Activated naive CD8-positive, alpha-beta T cell treated with anti-CD3 and anti-CD28 coated beads, Interleukin-2, amount 50 U/mL, for 24 hours (primary cell): ENCODE data around the gene PIP4K2A.
"Not testable (repeated sequence)": the region's sequence is repeated elsewhere in the genome, so short reads cannot be mapped to it uniquely, and the experiment has no call there.

Experiments used
- ATAC-seq: fragments of 150-1000 bp; cut with Tn5 transposase; one replicate; pipeline ENCODE4 v1.10.0; 2021
- DNase-seq: peaks from one replicate; pipeline ENCODE4 v3.0.0; 2021
- H3K27ac Mint-ChIP-seq: one replicate; pipeline ENCODE4 v1.8.0; 2021; ENCODE audit warnings: mild to moderate bottlenecking, mixed read lengths
- H3K27me3 Mint-ChIP-seq: one replicate; pipeline ENCODE4 v1.8.0; 2021; ENCODE audit warnings: mixed read lengths
- H3K36me3 Mint-ChIP-seq: one replicate; pipeline ENCODE4 v1.8.0; 2021; ENCODE audit warnings: low read depth, mixed read lengths
- H3K4me1 Mint-ChIP-seq: one replicate; pipeline ENCODE4 v1.8.0; 2021; ENCODE audit warnings: mixed read lengths
- H3K4me3 Mint-ChIP-seq: one replicate; pipeline ENCODE4 v1.8.0; 2021; ENCODE audit warnings: mild to moderate bottlenecking, moderate library complexity, mixed read lengths
- H3K9me3 Mint-ChIP-seq: one replicate; pipeline ENCODE4 v1.8.0; 2021; ENCODE audit warnings: mixed read lengths

PIP4K2A gene

DNA sequence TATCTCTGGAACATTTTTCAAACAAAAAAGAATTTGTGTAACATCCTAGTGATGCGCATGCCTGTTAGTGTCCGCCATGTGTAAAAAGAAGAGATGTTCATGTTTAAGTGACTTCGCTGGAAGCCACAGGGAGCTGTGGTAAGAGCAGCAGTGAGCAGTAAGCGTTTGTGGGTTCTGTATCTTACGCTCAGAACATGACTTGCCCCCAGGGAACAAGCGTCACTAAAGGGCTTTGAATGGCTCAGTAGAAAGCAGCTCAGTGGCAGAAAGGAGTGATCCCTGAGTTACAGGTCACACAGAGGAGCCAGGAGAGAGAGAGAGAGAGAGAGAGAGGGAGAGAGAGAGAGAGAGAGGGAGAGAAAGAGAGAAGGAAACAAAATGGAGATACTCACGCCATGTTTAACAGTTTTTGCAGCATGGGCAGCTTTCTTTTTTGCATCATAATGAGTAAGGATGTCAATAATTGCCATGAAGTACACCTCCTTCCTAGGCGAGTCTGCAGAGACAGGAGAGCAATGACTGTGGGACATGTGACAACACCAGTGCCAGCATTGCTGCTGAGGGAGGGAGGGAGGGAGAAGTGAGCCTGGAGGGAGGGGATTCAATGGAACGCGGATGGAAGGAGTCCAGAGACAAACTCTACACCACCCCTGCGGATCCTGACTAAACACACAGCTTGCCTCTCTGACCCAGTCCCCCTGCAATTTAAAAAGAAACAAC is 174.6 kb downstream of the PIP4K2A start:
- Mint-ChIP-seq H3K27ac (peak overlapping the region; percentile 63), H3K4me1 (peaks cover 7% of the 10 kb centered on the region), H3K4me3 (no peak overlapping the region), H3K36me3 (peaks cover 66% of the 10 kb centered on the region), H3K9me3 (no peaks in the 10 kb centered on the region), H3K27me3 (no peaks in the 10 kb centered on the region)
- DNase-seq, result no peak
- ATAC-seq, result no peak

GRCh38 chr10:22537810-22538209 is 176.6 kb downstream of the PIP4K2A start:
- H3K9me3 Mint-ChIP-seq, result no peaks in the 10 kb centered on the region
- DNase-seq (no peak), ATAC-seq (no peak)
- H3K4me3 Mint-ChIP-seq, result no peak overlapping the region
- H3K27me3 Mint-ChIP-seq, result no peaks in the 10 kb centered on the region
- H3K27ac Mint-ChIP-seq, result no peak overlapping the region
- H3K4me1 Mint-ChIP-seq, result peaks cover 4% of the 10 kb centered on the region
- H3K36me3 Mint-ChIP-seq, result peaks cover 74% of the 10 kb centered on the region

DNA sequence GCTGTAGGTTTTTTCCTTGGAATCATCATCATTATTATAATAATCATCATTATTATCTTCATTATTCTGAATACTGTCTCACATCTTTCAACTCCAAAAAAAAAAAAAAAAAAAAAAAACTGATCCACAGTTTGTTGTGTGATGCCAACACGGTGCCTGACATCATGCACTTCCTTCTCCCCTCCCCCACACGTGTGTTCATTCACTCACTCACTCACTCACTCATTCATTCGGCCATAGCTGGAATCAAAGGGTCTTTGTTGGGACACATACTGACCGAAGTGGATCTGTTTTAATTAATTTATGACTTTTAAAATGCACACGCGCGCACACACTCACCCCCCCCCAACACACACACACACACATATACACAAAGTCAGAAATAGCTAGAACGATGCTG is 177.8 kb downstream of the PIP4K2A start:
- Mint-ChIP-seq H3K4me1 (peaks cover 4% of the 10 kb centered on the region), H3K36me3 (peaks cover 65% of the 10 kb centered on the region), H3K4me3 (no peak overlapping the region), H3K27me3 (no peaks in the 10 kb centered on the region), H3K9me3 (no peaks in the 10 kb centered on the region), H3K27ac (no peak overlapping the region)
- DNase-seq (no peak), ATAC-seq (no peak)

DNA sequence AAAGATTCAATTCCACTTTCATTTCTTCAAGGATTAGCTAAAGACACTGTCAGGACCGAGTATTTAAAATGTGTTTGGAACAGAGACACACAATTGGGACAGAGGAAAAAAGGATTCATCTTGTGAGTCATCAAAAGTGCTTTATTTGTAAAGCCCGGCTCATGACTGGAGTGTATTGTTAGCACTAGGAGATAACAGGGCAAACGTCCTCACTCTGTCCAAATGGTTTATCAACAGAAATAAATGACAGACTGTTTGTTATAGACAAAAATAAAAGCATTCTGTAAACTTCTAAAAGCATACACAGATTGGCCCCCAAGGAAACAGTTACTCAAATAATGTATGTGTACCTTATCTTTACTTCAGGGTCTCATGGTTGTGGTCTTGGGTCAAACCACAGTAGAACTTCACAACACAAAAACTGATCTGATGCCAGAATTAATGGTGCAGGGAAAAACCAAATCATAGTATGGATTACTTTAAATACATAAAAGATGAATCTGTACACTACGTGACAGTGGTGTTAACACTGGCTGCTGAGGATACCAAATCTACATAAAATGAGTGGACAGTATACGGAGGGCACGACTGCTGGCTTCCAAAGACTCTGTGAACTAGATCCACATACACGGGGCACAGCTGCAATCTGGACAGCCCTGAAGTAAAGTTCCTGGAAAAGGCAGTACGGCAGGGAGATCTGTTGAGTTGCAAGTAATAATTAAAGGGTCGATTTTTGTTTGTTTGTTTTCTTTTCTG is 179.4 kb downstream of the PIP4K2A start:
- Mint-ChIP-seq H3K4me3 (no peak overlapping the region), H3K27ac (no peak overlapping the region), H3K36me3 (peaks cover 59% of the 10 kb centered on the region), H3K27me3 (no peaks in the 10 kb centered on the region), H3K9me3 (no peaks in the 10 kb centered on the region), H3K4me1 (peaks cover 4% of the 10 kb centered on the region)
- ATAC-seq, result no peak
- DNase-seq, result no peak

DNA sequence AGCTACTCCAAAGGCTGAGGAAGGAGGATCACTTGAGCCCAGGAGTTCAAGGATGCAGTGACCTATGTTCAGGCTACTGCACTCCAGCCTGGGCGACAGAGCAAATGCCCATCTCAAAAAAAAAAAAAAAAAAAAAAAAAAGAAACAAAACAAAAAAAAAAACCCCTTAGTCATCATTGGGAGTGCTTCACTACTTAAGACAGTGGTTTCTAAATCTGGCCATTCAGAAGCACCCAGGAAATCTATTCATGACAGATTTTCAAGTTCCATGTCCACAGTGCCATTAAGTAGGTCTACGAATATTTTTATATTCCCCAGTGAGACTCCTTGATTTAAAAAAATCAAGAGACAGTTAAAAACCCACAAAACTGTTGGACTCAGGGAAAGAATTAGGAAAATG is 182.9 kb downstream of the PIP4K2A start:
- Mint-ChIP-seq H3K9me3 (peaks cover 16% of the 10 kb centered on the region), H3K27ac (no peak overlapping the region), H3K27me3 (no peaks in the 10 kb centered on the region), H3K4me3 (no peak overlapping the region), H3K4me1 (peaks cover 4% of the 10 kb centered on the region), H3K36me3 (peaks cover 29% of the 10 kb centered on the region)
- DNase-seq (no peak), ATAC-seq (no peak)

GRCh38 chr10:22531008-22531407 is 183.4 kb downstream of the PIP4K2A start:
- H3K4me1 Mint-ChIP-seq, result peaks cover 4% of the 10 kb centered on the region
- no peak overlapping the region for H3K27ac Mint-ChIP-seq
- DNase-seq (no peak), ATAC-seq (no peak)
- H3K9me3 Mint-ChIP-seq, result peaks cover 17% of the 10 kb centered on the region
- H3K36me3 Mint-ChIP-seq, result peaks cover 25% of the 10 kb centered on the region
- no peaks in the 10 kb centered on the region for H3K27me3 Mint-ChIP-seq
- no peak overlapping the region for H3K4me3 Mint-ChIP-seq

DNA sequence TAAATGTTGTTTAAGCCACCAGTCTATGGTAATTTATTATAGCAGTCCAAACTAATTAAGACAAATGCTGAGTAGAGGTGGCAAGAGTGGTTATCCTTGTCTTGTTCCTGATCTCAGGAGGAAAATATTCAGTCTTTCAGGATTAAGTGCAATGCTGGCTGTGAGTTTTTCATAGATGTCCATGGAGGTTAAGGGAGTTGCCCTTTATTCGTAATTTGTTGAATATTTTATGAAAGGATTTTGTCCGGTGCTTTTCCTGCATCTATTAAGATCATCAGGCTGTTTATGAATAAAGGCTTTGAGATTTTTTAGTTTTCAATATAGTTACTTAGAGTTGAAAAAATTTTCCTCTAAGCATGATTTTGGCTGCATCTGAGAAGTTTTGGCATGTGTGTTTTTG is 186.9 kb downstream of the PIP4K2A start:
- no peak for DNase-seq
- no peak overlapping the region for H3K4me3 Mint-ChIP-seq

DNA sequence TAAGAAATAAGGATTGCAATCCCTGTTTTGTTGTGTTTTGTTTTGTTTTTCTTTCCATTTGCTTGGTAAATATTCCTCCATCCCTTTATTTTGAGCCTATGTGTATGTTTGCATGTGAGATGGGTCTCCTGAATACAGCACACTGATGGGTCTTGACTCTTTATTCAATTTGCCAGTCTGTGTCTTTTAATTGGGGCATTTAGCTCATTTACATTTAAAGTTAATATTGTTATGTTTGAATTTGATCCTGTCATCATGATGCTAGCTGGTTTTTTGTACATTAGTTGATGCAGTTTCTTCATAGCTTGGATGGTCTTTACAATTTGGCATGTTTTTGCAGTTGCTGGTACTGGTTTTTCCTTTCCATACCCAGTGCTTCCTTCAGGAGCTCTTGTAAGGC is 190.0 kb downstream of the PIP4K2A start:
- not testable (repeated sequence) for DNase-seq, H3K27ac Mint-ChIP-seq, H3K27me3 Mint-ChIP-seq, H3K4me3 Mint-ChIP-seq, H3K4me1 Mint-ChIP-seq, ATAC-seq
- Mint-ChIP-seq H3K9me3 (peaks cover 46% of the 10 kb centered on the region), H3K36me3 (peaks cover 12% of the 10 kb centered on the region)

More for the DNA sequence above, 186.9 kb downstream of the PIP4K2A start:
- H3K9me3 Mint-ChIP-seq, result peaks cover 40% of the 10 kb centered on the region
- no peak for ATAC-seq
- H3K4me1 Mint-ChIP-seq, result no peaks in the 10 kb centered on the region
- peaks cover 2% of the 10 kb centered on the region for H3K27me3 Mint-ChIP-seq
- no peak overlapping the region for H3K27ac Mint-ChIP-seq
- peaks cover 9% of the 10 kb centered on the region for H3K36me3 Mint-ChIP-seq

- not testable (repeated sequence) for ATAC-seq, H3K4me1 Mint-ChIP-seq, H3K27me3 Mint-ChIP-seq, H3K27ac Mint-ChIP-seq, H3K4me3 Mint-ChIP-seq, DNase-seq
- Mint-ChIP-seq H3K36me3 (peaks cover 12% of the 10 kb centered on the region), H3K9me3 (peaks cover 28% of the 10 kb centered on the region)
Observed at GRCh38 chr10:22520645-22521044, 193.7 kb downstream of the PIP4K2A start.

DNA sequence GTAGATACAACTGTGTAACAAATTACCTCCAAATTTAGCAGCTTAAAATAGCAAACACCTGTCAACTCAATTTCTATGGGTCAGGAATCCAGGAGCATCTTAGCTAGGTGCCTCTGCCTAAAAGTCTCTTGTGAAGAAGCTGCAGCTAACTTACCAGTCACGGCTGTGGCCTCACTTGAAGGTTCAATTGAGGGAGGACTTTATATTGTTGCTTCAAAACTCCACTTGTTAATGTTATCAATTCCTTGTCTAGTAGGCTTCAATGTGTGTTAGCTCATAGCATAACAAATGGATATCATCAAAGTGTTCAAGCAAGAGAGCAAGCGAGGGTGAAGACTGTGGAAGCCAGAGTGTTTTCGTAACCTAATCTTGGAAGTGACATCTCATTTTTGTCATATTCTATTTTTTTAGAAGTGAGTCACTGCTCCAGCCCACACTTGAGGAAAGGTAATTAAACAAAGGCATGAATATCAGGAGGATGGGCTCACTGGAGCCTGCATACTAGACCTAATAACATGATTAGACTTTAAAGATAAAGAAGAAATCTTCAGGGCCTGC is 196.1 kb downstream of the PIP4K2A start:
- Mint-ChIP-seq H3K36me3 (peaks cover 6% of the 10 kb centered on the region), H3K4me1 (no peaks in the 10 kb centered on the region), H3K9me3 (peaks cover 11% of the 10 kb centered on the region), H3K4me3 (no peak overlapping the region), H3K27ac (no peak overlapping the region), H3K27me3 (peaks cover 15% of the 10 kb centered on the region)
- no peak for DNase-seq
- no peak for ATAC-seq

DNA sequence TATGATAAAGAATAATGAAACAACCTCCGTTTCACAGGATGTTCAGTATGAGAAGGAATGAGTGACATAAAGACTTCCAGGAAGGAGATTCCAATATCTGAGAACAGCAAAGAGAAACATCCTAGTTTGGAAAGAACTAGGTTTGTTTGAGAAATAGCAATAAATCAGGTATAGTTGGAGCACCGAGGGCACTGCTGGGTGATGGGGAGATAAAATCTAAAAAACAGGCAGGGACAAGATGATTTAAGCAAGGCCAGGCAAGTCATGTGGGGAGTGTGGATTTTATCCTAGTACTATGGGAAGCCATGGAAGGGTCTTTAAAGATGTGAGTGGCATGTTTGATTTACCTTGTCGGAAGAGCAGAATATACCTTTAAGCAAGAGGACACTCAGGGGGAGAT is 199.4 kb downstream of the PIP4K2A start:
- Mint-ChIP-seq H3K4me3 (no peak overlapping the region), H3K27ac (no peak overlapping the region), H3K4me1 (no peaks in the 10 kb centered on the region), H3K27me3 (peaks cover 25% of the 10 kb centered on the region), H3K36me3 (peaks cover 5% of the 10 kb centered on the region), H3K9me3 (peaks cover 6% of the 10 kb centered on the region)
- ATAC-seq (no peak), DNase-seq (no peak)

- H3K27ac Mint-ChIP-seq, result not testable (repeated sequence)
Observed at GRCh38 chr10:22514414-22514758, 200.0 kb downstream of the PIP4K2A start.

DNA sequence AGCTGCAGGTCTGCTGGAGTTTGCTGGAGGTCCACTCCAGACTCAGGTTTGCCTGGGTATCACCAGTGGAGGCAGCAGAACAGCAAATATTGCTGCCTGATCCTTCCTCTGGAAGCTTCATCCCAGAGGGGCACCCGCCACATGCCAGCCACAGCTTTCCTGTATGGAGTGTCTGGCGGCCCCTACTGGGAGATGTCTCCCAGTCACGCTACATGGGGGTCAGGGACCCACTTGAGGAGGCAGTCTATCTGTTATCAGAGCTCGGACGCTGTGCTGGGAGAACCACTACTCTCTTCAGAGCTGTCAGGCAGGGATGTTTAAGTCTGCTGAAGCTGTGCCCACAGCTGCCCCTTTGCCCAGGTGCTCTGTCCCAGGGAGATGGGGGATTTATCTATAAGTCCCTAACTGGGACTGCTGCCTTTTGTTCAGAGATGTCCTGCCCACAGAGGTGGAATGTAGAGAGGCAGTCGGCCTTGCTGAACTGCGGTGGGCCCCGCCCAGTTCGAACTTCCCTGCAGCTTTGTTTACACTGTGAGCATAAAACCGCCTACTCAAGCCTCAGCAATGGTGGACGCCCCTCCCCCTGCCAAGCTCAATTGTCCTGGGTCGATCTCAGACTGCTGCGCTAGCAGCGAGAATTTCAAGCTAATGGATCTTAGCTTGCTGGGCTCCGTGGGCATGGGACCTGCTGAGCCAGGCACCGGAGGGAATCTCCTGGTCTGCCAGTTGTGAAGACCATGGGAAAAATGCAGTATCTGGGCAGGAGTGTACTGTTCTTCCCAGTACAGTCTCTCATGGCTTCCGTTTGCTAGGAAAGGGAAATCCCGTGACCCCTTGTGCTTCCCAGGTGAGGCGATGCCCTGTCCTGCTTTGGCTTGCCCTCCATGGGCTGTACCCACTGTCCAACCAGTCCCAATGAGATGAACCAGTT is 200.6 kb downstream of the PIP4K2A start:
- DNase-seq, H3K36me3 Mint-ChIP-seq, H3K27ac Mint-ChIP-seq, H3K9me3 Mint-ChIP-seq, H3K4me3 Mint-ChIP-seq, ATAC-seq, H3K4me1 Mint-ChIP-seq: not testable (repeated sequence)
- H3K27me3 Mint-ChIP-seq, result peaks cover 25% of the 10 kb centered on the region

More at GRCh38 chr10:22514414-22514758, 200.0 kb downstream of the PIP4K2A start:
- H3K9me3 Mint-ChIP-seq, H3K4me1 Mint-ChIP-seq, H3K4me3 Mint-ChIP-seq, ATAC-seq, DNase-seq, H3K36me3 Mint-ChIP-seq: not testable (repeated sequence)
- peaks cover 25% of the 10 kb centered on the region for H3K27me3 Mint-ChIP-seq

DNA sequence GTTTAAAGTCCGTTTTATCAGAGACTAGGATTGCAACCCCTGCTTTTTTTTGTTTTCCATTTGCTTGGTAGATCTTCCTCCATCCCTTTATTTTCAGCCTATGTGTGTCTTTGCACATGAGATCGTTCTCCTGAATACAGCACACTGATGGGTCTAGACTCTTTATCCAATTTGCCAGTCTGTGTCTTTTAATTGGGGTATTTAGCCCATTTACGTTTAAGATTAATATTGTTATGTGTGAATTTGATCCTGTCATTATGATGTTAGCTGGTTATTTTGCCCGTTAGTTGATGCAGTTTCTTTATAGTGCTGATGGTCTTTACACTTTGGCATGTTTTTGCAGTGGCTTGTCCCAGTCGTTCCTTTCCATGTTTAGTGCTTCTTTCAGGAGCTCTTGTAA is 202.4 kb downstream of the PIP4K2A start:
- DNase-seq, H3K36me3 Mint-ChIP-seq, H3K27ac Mint-ChIP-seq, H3K4me1 Mint-ChIP-seq, ATAC-seq, H3K4me3 Mint-ChIP-seq: not testable (repeated sequence)
- H3K27me3 Mint-ChIP-seq, result peaks cover 27% of the 10 kb centered on the region
- H3K9me3 Mint-ChIP-seq, result peaks cover 13% of the 10 kb centered on the region
